Head of caudate nucleus (tissue), 42 donors: Measurements from ENCODE around the gene TFAP2A.
A peak's percentile ranks its signal among the peaks of the same experiment; 100 is the strongest.

ENCODE experiments used
- DNase-seq, 42 donors: peaks; one replicate each; pipeline versions ENCODE4 v3.0.0 to v3.0.0-alpha.2; 2020 to 2021; ENCODE audit warnings: mixed read lengths in 7 of 42
- intact Hi-C: fragments of 100-400 bp; cut with DNase I; formaldehyde crosslinking; loops from one replicate; pipeline ENCODE4 v1.15.0; 2022

Gene TFAP2A

GRCh38 chr6:10390495-10391298, 24.2 kb downstream of the TFAP2A start:
- intact Hi-C loops: no loop called here
- DNase-seq: no peak

GRCh38 chr6:10389739-10390494, 25.0 kb downstream of the TFAP2A start:
- no peak for DNase-seq
- intact Hi-C loops: no loop called here

GRCh38 chr6:10386756-10387654, 27.9 kb downstream of the TFAP2A start:
- intact Hi-C loops: no loop called here
- DNase-seq: no peak

- intact Hi-C loops: no loop called here
- DNase-seq: no peak
These were observed 28.7 kb downstream of the TFAP2A start for GRCh38 chr6:10386220-10386619.

DNA sequence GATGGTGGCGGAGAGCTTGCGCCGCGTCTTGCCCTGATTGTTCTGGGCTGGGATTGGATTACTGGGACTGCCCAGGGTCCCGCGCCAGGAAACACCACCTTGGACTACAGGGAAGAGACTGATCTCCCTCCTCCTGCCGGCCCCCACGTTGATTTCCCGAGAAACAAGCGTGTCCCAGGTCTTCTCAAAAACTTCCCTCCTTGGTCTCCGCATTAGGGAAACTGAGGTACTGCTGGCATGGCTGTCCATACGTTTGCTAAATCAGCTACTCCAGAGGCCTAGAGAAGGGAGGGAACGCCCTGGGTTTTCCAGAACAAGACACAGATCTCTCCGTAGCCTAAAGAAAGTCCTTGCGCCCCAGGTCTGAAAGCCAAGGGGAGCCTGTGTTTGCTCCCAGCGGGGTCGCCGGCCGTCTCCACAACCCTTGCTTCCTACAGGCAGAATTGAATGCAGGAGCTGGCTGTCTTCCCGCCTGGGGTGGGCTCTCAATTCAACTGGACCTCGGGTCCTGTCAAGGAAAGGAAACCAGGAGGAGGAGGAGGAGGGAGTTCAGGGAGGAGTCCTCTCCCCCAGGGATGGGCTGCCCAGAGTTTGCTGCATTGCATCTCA, 29.2 kb downstream of the TFAP2A start:
- intact Hi-C loops: no loop called here
- DNase-seq: no peak

GRCh38 chr6:10384610-10385523, 30.0 kb downstream of the TFAP2A start:
- intact Hi-C loops: no loop called here
- no peak for DNase-seq

DNA sequence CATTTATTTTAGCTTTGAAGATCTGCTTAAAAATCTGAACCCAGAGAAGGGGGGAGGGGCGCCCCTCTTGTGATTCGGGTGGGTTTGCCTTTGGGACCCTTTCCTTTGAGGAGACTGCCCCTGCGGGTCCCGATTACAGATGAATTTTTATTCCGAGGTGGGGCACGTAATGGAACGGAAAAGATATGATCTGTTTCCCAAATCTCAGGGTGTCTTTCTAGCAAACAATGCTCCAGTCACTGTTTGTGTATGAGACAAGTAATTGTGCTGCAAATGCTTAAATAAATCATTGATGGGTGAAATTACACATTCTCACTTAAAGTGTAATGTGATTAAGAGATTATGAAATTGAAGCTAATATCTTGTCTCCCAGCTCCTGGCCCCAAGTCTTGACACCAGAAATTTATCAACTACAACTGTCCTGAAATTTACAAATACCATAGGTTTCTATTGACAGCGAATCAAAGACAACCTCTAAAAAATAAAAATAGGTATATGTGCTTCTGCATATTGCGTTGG, 30.7 kb downstream of the TFAP2A start:
- DNase-seq: no peak
- intact Hi-C loops: no loop called here

DNA sequence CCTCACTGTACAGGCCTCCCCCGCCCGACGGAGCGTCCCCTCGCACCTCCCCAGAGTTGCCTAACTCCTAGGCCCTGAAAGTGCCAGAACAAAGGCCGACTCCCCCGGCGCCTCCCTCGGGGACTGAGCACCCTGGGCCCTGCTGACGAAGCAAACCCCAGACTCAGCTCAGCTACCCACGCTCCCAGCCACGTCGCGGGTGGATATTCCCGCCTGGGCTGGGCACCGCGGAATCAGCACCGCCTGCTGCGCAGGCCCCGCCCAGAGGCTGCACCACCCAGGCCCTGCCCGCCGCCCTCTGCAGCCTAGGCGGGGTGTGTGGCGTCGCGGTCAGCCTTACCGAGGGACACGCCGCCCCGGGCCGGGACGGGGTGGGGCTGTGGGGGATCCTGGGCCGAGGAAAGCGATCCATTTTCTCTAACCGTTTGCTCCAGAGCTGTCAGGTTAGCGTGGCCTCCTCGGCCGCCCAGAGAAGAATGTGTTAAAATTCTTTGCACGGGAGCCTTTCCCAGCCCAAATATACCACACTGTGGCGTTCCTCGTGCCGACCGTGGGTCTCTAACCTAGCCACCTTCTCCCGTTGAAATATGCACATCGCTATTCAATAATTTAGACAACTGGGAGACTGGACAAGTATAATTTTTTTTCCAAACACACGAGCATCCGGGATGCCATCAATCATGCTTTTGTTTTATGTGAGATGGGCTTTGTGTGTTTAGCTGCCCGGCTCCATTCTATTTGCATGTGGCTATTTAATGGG, 31.4 kb downstream of the TFAP2A start:
- peak in 1 of 42 donors; percentile 8 for DNase-seq
- intact Hi-C loops: no loop called here

- DNase-seq: no peak
- intact Hi-C loops: no loop called here
These were observed 32.0 kb downstream of the TFAP2A start for GRCh38 chr6:10382728-10383330.

GRCh38 chr6:10382322-10382721, 32.6 kb downstream of the TFAP2A start:
- no peak for DNase-seq
- intact Hi-C loops: no loop called here

- DNase-seq: no peak
- intact Hi-C loops: no loop called here
These were observed 33.1 kb downstream of the TFAP2A start for GRCh38 chr6:10381830-10382208.

DNA sequence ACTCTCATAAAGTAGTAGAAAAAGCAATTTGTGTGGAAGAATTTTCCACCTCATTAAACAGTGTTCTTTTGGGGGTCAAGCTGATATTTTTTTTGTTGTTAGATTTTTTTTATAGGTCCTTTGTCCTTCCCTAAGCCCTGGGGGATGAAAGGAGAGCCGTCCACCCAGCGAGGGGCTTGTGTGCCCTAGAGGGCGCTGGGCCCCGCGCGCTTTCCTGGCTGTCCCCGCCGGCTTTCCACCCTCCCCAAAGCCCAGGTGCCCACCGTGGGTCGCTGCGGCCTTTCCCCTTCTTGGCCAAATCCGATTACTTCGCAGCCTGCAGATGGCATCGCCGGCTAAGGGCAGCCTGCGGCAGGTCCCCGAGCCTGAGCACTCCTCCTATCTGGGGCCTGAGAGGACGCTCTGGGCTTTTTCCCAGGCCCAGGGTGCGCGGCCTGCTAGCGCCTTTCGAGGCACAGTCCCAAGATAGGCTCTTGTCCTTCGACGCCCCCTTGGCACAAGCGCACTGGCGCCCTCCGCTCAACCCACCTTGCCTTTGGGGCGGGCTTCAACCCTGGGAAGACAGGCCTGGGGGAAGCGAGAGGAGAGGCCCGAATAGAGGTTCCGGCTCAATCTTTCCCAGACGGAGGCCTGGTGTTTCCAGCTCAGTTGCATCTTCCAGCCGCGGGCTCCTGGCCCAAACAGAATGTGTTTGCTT, 33.6 kb downstream of the TFAP2A start:
- intact Hi-C loops: no loop called here

DNA sequence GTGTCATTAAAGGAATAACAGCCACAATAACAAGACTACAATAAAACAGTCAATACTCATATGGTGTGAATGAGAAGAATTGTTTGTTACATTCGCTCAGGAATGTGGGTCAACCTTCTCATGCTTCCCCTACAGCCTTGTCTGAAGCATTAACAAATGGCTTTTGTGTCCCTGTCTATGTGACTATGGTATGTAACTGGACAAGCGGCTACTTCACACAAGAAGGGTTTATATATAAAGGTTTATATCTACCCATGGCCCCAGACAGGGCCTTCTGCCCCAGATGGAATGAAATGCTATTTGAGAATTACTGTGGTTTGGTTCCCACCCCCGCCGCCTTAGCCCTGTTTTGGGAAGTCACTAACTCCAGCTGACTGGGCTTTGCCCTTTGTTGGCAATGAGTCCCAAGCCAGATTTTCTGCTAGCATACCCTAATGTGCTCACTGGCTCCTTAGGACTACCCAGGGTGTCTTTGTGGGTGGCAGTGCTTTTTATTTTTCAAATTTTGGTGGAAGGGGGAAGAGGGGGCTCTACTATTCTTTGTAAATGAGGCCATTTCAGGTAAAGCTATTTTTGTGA, 39.4 kb downstream of the TFAP2A start:
- intact Hi-C loops: no loop called here
- no peak for DNase-seq

More for the DNA sequence above, 33.6 kb downstream of the TFAP2A start:
- peak in 10 of 42 donors; percentile 4 to 53 (median 16) for DNase-seq

- no peak for DNase-seq
- intact Hi-C loops: no loop called here
These were observed 41.1 kb downstream of the TFAP2A start for GRCh38 chr6:10373642-10374359.

- DNase-seq: no peak
- intact Hi-C loops: no loop called here
These were observed 45.0 kb downstream of the TFAP2A start for GRCh38 chr6:10369896-10370295.
